ENCODE data around the gene USP6NL.

USP6NL gene

GRCh38 chr10:11646450-11646849, 35.0 kb upstream of the USP6NL start:
- no peak for TF ChIP-seq CTCF (IDR thresholded peaks at IDR 0.05; ENCODE audit: low read depth, low read length, missing control alignments)
- H3K4me3 ChIP-seq (ENCODE audit: low read depth, low read length), result no peak overlapping the region
- no peak for DNase-seq (ENCODE audit: low read depth)

GRCh38 chr10:11643039-11643438, 31.6 kb upstream of the USP6NL start:
- no peak overlapping the region for H3K4me3 ChIP-seq (ENCODE audit: low read depth, low read length)
- DNase-seq (ENCODE audit: low read depth), result no peak
- TF ChIP-seq CTCF (IDR thresholded peaks at IDR 0.05; ENCODE audit: low read depth, low read length, missing control alignments), result no peak

- no peak overlapping the region for H3K4me3 ChIP-seq (ENCODE audit: low read depth, low read length)
- TF ChIP-seq CTCF (IDR thresholded peaks at IDR 0.05; ENCODE audit: low read depth, low read length, missing control alignments), result no peak
- DNase-seq (ENCODE audit: low read depth), result no peak
Measured at GRCh38 chr10:11642566-11642965, 31.1 kb upstream of the USP6NL start.

GRCh38 chr10:11639849-11640764, 28.7 kb upstream of the USP6NL start:
- DNase-seq (ENCODE audit: low read depth), result no peak
- no peak for TF ChIP-seq CTCF (IDR thresholded peaks at IDR 0.05; ENCODE audit: low read depth, low read length, missing control alignments)
- no peak overlapping the region for H3K4me3 ChIP-seq (ENCODE audit: low read depth, low read length)

- no peak overlapping the region for H3K4me3 ChIP-seq (ENCODE audit: low read depth, low read length)
- TF ChIP-seq CTCF (IDR thresholded peaks at IDR 0.05; ENCODE audit: low read depth, low read length, missing control alignments), result no peak
- DNase-seq (ENCODE audit: low read depth), result no peak
Measured at GRCh38 chr10:11639362-11639761, 27.9 kb upstream of the USP6NL start.

- H3K4me3 ChIP-seq (ENCODE audit: low read depth, low read length), result no peak overlapping the region
- TF ChIP-seq CTCF (IDR thresholded peaks at IDR 0.05; ENCODE audit: low read depth, low read length, missing control alignments), result no peak
- no peak for DNase-seq (ENCODE audit: low read depth)
Measured at GRCh38 chr10:11638055-11638698, 26.7 kb upstream of the USP6NL start.
